Liver (tissue), 3 donors: Measurements from ENCODE around the gene METTL13.

ENCODE experiments used
- CTCF ChIP-seq: fragments of 150-350 bp; IDR thresholded peaks from 2 replicates; pipeline ENCODE4 v1.5.1; 2017; ENCODE audit warnings: improper control_type of control experiment, low read depth, low read length; ENCODE audit not compliant: missing input control
- MAX ChIP-seq: IDR thresholded peaks from 2 replicates; pipeline ENCODE4 v1.6.1; 2016; ENCODE audit warnings: antibody characterized with exemption
- RAD21 ChIP-seq, 2 donors: IDR thresholded peaks; 2 replicates each; pipeline ENCODE4 v1.6.1; 2016; ENCODE audit warnings: antibody characterized with exemption in 2 of 2, mild to moderate bottlenecking in 2 of 2
- SP1 ChIP-seq: IDR thresholded peaks from 2 replicates; pipeline ENCODE4 v1.6.1; 2018; ENCODE audit warnings: antibody characterized with exemption, mild to moderate bottlenecking
- TAF1 ChIP-seq: conservative IDR thresholded peaks from 2 replicates; pipeline ENCODE4 v1.6.1; 2016; ENCODE audit warnings: antibody characterized with exemption, mild to moderate bottlenecking
- donor health status: healthy.
- donor health status: healthy.

- TF ChIP-seq CTCF (no peak), TAF1 (no peak), SP1 (no peak), MAX (no peak), RAD21 (IDR thresholded peaks at IDR 0.05) (no peak)
Observed at GRCh38 chr1:171834821-171835220, 53.4 kb downstream of the METTL13 start.
